CD4-positive, alpha-beta T cell (primary cell): ENCODE data around the gene PRSS50. TPM values are rescaled to one million over a fixed set of nuclear protein-coding genes. Genes with fewer than 3 reads are reported as not detected.

ENCODE experiments used
- ATAC-seq: fragments of 200-7000 bp; cut with Tn5 transposase; one replicate; pipeline ENCODE4 v1.10.0; 2022; ENCODE audit warnings: mild to moderate bottlenecking; ENCODE audit not compliant: poor library complexity
- CTCF ChIA-PET: fragments of 350-600 bp; sonication (Branson Sonifier 250); formaldehyde crosslinking; loops from one replicate; lab custom pipeline; 2021; ENCODE audit warnings: antibody characterized with exemption, inconsistent platforms; lab: Charles Lee
- POLR2A ChIA-PET: fragments of 350-600 bp; sonication (Branson Sonifier 250); formaldehyde crosslinking; loops from one replicate; lab custom pipeline; 2021; ENCODE audit warnings: antibody characterized with exemption, inconsistent platforms; lab: Charles Lee
- DNase-seq, 14 experiments: peaks; one replicate each; pipeline ENCODE4 v3.0.0-alpha.2; 2013 to 2020; ENCODE audit warnings: mixed read lengths in 2 of 14
- H3K27ac ChIP-seq, 2 donors: one replicate each; pipeline versions ENCODE4 v1.5.1 to v1.7.0; 2013; ENCODE audit warnings: low read length in 2 of 2, low read depth in 1 of 2, mild to moderate bottlenecking in 1 of 2
- H3K27me3 ChIP-seq, 2 experiments: 1 replicate in 1 of 2; 2 replicates in 1 of 2; pipeline versions ENCODE4 v1.6.1 to v1.7.0; 2013; ENCODE audit warnings: low read length in 2 of 2, control low read depth in 1 of 2, mild to moderate bottlenecking in 1 of 2, moderate library complexity in 1 of 2; ENCODE audit not compliant: insufficient read depth in 2 of 2, control insufficient read depth in 1 of 2
- H3K36me3 ChIP-seq: one replicate; pipeline ENCODE4 v1.6.1; 2013; ENCODE audit warnings: low read length, control low read depth; ENCODE audit not compliant: insufficient read depth
- H3K4me1 ChIP-seq: one replicate; pipeline ENCODE4 v1.6.1; 2013; ENCODE audit warnings: low read length, control low read depth; ENCODE audit not compliant: insufficient read depth
- H3K4me3 ChIP-seq: one replicate; pipeline ENCODE4 v1.5.1; 2013; ENCODE audit warnings: mild to moderate bottlenecking, low read length, moderate library complexity
- H3K9me3 ChIP-seq, 2 experiments: 1 replicate in 1 of 2; 2 replicates in 1 of 2; pipeline versions ENCODE4 v1.6.1 to v1.7.0; 2013; ENCODE audit warnings: low read length in 2 of 2, mild to moderate bottlenecking in 2 of 2, control low read depth in 1 of 2, moderate library complexity in 1 of 2; ENCODE audit not compliant: control insufficient read depth in 1 of 2, insufficient read depth in 1 of 2
- H3K27ac Mint-ChIP-seq: one replicate; pipeline ENCODE4 v1.8.0; 2020; ENCODE audit warnings: mixed read lengths
- H3K27me3 Mint-ChIP-seq: one replicate; pipeline ENCODE4 v1.8.0; 2021; ENCODE audit warnings: mixed read lengths
- H3K36me3 Mint-ChIP-seq: one replicate; pipeline ENCODE4 v1.8.0; 2021; ENCODE audit warnings: low read depth, mixed read lengths
- H3K4me1 Mint-ChIP-seq: one replicate; pipeline ENCODE4 v1.8.0; 2021; ENCODE audit warnings: low read depth, mixed read lengths
- H3K4me3 Mint-ChIP-seq: one replicate; pipeline ENCODE4 v1.8.0; 2020; ENCODE audit warnings: mild to moderate bottlenecking, mixed read lengths
- H3K9me3 Mint-ChIP-seq: one replicate; pipeline ENCODE4 v1.8.0; 2020; ENCODE audit warnings: mixed read lengths
- intact Hi-C, 2 experiments: fragments of 100-400 bp; cut with DNase I in 1 of 2; cut with micrococcal nuclease in 1 of 2; formaldehyde crosslinking; loops; one replicate each; pipeline versions ENCODE4 v1.15.1 to v1.9.0; 2023 to 2025; cut with DNase I, micrococcal nuclease
- total RNA-seq, 174 experiments: library from RNA in 2 of 174; stranded (reverse) in 2 of 174; gene quantifications; one replicate each; pipeline ENCODE4 v1.2.3 and lab custom pipeline; 2021 to 2026
- TF ChIP-seq, protein P1 (sequence below): fragments of 200-600 bp; IDR thresholded peaks from one replicate; pipeline ENCODE4 v1.8.0; 2022; ENCODE audit warnings: antibody characterized with exemption, mild to moderate bottlenecking

Gene PRSS50
- total RNA-seq, 2 experiments from 2014 or later = not detected

DNA sequence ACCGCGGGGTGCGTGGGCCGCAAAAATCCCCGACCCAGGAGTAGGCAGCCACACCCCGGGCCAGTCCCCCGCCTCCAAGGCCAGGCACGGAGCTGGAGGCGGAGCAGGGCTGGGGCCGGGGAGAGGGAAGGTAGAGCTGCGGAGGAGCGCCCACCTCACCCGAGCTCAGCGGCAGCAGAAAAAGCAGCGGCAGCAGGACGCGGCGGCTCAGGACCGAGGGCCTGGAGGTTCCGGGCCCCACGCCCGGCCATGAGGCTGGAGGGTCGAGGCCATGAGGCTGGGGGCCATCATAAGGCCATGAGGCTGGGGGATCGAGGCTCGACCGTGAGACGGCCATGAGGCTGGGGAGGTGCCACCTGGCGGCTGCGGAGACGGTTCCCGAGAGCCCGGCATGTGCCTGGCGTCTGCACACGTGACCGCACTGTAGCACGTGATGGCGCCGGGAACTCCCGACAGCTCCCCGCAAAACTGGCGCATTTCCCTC lies 32.9 kb upstream of the PRSS50 start:
- no peaks in the 10 kb centered on the region for H3K9me3 ChIP-seq
- Mint-ChIP-seq H3K4me1 (peaks cover 10% of the 10 kb centered on the region), H3K27me3 (no peaks in the 10 kb centered on the region), H3K4me3 (no peak overlapping the region), H3K9me3 (no peaks in the 10 kb centered on the region), H3K36me3 (no peaks in the 10 kb centered on the region), H3K27ac (no peak overlapping the region)
- no peak for ATAC-seq
- no peaks in the 10 kb centered on the region for H3K36me3 ChIP-seq
- TF ChIP-seq, protein P1, sequence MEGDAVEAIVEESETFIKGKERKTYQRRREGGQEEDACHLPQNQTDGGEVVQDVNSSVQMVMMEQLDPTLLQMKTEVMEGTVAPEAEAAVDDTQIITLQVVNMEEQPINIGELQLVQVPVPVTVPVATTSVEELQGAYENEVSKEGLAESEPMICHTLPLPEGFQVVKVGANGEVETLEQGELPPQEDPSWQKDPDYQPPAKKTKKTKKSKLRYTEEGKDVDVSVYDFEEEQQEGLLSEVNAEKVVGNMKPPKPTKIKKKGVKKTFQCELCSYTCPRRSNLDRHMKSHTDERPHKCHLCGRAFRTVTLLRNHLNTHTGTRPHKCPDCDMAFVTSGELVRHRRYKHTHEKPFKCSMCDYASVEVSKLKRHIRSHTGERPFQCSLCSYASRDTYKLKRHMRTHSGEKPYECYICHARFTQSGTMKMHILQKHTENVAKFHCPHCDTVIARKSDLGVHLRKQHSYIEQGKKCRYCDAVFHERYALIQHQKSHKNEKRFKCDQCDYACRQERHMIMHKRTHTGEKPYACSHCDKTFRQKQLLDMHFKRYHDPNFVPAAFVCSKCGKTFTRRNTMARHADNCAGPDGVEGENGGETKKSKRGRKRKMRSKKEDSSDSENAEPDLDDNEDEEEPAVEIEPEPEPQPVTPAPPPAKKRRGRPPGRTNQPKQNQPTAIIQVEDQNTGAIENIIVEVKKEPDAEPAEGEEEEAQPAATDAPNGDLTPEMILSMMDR = no peak
- H3K27me3 ChIP-seq = peaks cover 0 to 4% of the 10 kb centered on the region in 2 experiments
- DNase-seq = no peak
- no peak overlapping the region for H3K4me3 ChIP-seq
- ChIA-PET POLR2A (no interaction called here), CTCF (no interaction called here)
- intact Hi-C loops = no loop called here
- H3K27ac ChIP-seq = no peak overlapping the region
- no peaks in the 10 kb centered on the region for H3K4me1 ChIP-seq

DNA sequence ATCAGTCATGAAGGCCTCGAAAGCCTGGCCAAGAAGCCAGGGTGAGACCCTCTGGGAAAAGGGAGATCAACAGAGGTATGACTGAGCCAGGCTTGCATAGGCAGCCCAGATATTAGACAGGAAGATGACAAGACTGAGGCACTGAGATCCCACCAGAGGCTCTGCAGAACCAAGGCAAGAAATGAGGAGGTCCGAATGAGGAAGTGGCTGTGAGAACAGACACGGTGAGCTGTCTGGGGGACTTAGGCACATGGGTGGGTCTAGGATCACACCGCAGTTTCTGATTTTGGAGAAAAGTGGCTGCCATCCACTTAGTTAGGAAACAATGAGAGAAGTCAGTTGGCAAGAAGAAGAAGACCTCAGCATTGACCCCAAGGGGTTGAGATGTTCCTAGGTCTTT lies 31.5 kb upstream of the PRSS50 start:
- H3K4me1 Mint-ChIP-seq = peaks cover 10% of the 10 kb centered on the region
- DNase-seq (no peak), ATAC-seq (no peak)
- no peak overlapping the region for H3K27ac ChIP-seq
- no peaks in the 10 kb centered on the region for H3K4me1 ChIP-seq
- no peaks in the 10 kb centered on the region for H3K9me3 Mint-ChIP-seq
- H3K4me3 ChIP-seq = no peak overlapping the region
- no peak overlapping the region for H3K27ac Mint-ChIP-seq
- H3K36me3 ChIP-seq = no peaks in the 10 kb centered on the region
- intact Hi-C loops = no loop called here
- no peaks in the 10 kb centered on the region for H3K27me3 Mint-ChIP-seq
- CTCF ChIA-PET = no interaction called here
- POLR2A ChIA-PET = no interaction called here
- H3K36me3 Mint-ChIP-seq = no peaks in the 10 kb centered on the region
- H3K9me3 ChIP-seq = no peaks in the 10 kb centered on the region
- H3K4me3 Mint-ChIP-seq = no peak overlapping the region
- no peaks in the 10 kb centered on the region for H3K27me3 ChIP-seq
- TF ChIP-seq, protein P1 = no peak

DNA sequence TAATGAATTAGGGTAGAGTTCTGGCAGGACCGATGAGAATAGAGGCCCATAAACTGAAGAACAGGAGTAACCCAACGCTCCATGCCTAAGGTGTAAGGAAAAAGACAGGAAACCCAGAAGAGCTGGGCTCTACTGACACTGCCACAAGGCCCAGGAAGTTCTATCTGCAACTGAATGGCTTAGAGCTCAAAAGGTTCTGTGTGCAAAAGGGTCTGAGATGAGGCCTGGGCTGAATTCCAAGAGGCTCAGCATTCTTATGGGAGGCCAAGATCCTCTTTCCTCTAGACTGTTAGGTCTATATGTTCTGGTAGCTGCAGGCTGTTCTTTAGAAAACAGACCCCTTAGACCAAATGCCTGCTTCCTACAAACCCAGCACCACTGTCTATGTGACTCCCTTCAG lies 30.5 kb upstream of the PRSS50 start:
- Histone ChIP-seq H3K27ac (no peak overlapping the region), H3K4me3 (no peak overlapping the region), H3K36me3 (no peaks in the 10 kb centered on the region), H3K27me3 (no peaks in the 10 kb centered on the region), H3K9me3 (no peaks in the 10 kb centered on the region), H3K4me1 (no peaks in the 10 kb centered on the region)
- Mint-ChIP-seq H3K27ac (no peak overlapping the region), H3K4me3 (no peak overlapping the region), H3K27me3 (no peaks in the 10 kb centered on the region), H3K4me1 (peaks cover 6% of the 10 kb centered on the region), H3K9me3 (no peaks in the 10 kb centered on the region), H3K36me3 (no peaks in the 10 kb centered on the region)
- no peak for ATAC-seq
- ChIA-PET POLR2A (no interaction called here), CTCF (no interaction called here)
- no peak for DNase-seq
- TF ChIP-seq, protein P1 = no peak
- intact Hi-C loops = no loop called here
